ENCODE results near the gene CCDC15. TPM values are rescaled to one million over a fixed set of nuclear protein-coding genes. Genes with fewer than 3 reads are reported as not detected.

Gene CCDC15
- total and polyA plus RNA-seq, 9 donors: 0.82 to 1.9 (median 1.1) TPM

DNA sequence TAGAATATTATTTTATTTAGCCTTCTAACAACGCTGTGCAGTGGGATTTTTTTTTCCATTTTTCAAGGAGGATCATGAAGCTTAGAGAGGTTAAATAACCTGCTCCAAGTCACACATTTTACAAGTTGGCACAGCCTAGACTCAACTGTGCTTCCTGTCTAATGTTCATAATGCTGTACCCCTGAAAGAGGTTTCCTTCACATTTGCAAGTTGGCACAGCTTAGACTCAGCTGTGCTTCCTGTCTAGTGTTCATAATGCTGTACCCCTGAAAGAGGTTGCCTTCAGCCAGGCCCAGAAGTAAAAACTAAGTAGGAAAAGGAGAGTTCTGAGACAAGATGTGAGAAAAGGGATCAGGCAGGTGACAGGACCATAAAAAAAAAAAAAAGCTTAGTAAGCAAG lies 10.3 kb upstream of the CCDC15 start:
- Histone ChIP-seq H3K4me3 (no peak overlapping the region), H3K4me1 (ENCODE audit: insufficient read depth) (no peaks in the 10 kb centered on the region), H3K9me3 (no peaks in the 10 kb centered on the region), H3K27me3 (no peaks in the 10 kb centered on the region), H3K36me3 (no peaks in the 10 kb centered on the region), H3K27ac (no peak overlapping the region)
- TF ChIP-seq, protein P1, sequence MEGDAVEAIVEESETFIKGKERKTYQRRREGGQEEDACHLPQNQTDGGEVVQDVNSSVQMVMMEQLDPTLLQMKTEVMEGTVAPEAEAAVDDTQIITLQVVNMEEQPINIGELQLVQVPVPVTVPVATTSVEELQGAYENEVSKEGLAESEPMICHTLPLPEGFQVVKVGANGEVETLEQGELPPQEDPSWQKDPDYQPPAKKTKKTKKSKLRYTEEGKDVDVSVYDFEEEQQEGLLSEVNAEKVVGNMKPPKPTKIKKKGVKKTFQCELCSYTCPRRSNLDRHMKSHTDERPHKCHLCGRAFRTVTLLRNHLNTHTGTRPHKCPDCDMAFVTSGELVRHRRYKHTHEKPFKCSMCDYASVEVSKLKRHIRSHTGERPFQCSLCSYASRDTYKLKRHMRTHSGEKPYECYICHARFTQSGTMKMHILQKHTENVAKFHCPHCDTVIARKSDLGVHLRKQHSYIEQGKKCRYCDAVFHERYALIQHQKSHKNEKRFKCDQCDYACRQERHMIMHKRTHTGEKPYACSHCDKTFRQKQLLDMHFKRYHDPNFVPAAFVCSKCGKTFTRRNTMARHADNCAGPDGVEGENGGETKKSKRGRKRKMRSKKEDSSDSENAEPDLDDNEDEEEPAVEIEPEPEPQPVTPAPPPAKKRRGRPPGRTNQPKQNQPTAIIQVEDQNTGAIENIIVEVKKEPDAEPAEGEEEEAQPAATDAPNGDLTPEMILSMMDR (IDR thresholded peaks at IDR 0.05): no peak
- TF ChIP-seq POLR2A (IDR thresholded peaks at IDR 0.05): no peak
- no peak for TF ChIP-seq EP300 (IDR thresholded peaks at IDR 0.05)
- WGBS, 3 donors: 26 to 63% (median 41%) methylated on average over 1 of the region's 1 CpG
- intact Hi-C loops (cut with DNase I): loop anchor here in 1 of 4 donors (10.0 kb wide), 1 partner anchor 69 kb away; no protein-coding TSS in a partner anchor
- DNase-seq: no peak

DNA sequence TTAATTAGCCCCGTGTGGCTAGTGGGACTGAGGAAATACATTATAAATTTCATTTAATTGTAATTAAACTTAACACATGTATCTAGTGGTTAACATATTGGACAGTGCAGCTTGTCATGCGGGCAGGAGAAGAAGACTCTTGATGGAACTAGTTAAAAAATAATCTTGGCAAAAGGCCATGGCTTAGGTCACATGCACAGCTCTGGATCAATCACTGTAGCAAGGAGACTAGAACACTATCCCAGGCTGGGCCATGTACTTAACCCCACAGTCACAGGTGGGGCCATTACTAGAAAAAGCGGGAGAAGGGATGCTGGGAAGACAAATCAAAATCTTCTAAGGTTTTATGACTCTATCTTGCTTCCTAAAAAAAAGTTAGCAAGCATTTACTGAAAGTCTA lies 9.4 kb upstream of the CCDC15 start:
- Histone ChIP-seq H3K27me3 (no peaks in the 10 kb centered on the region), H3K27ac (no peak overlapping the region), H3K4me3 (no peak overlapping the region), H3K36me3 (no peaks in the 10 kb centered on the region), H3K9me3 (no peaks in the 10 kb centered on the region), H3K4me1 (ENCODE audit: insufficient read depth) (no peaks in the 10 kb centered on the region)
- intact Hi-C loops (cut with DNase I): loop anchor here in 1 of 4 donors (10.0 kb wide), 1 partner anchor 70 kb away; no protein-coding TSS in a partner anchor
- WGBS, 3 donors: 61 to 79% (median 64%) methylated on average over 3 of the region's 3 CpGs
- no peak for DNase-seq
- TF ChIP-seq POLR2A (IDR thresholded peaks at IDR 0.05) (no peak), EP300 (IDR thresholded peaks at IDR 0.05) (no peak)
- TF ChIP-seq, protein P1 (IDR thresholded peaks at IDR 0.05): no peak

DNA sequence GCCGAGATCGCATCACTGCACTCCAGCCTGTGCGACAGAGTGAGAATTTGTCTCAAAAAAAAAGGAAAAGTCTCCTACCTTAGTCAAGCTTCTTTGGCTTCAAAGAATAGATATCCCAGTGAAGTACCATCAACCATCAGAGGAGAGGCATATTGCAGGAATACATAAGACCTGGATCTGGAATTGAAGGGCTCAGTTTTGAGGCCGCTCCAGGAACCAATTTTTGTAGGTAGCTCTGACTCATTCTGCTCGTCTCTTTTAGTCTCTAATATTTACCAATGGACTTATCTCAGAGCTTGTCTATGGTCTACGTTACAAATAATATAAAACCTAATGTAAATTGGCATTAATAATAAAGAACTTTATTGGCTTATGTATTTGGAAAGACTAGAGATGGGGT lies 8.2 kb upstream of the CCDC15 start:
- WGBS, 3 donors: 64 to 77% (median 68%) methylated on average over 6 of the region's 6 CpGs
- no peak overlapping the region for H3K27ac ChIP-seq
- intact Hi-C loops (cut with DNase I): loop anchor here in 1 of 4 donors (10.0 kb wide), 1 partner anchor 71 kb away; no protein-coding TSS in a partner anchor
- no peaks in the 10 kb centered on the region for H3K4me1 ChIP-seq (ENCODE audit: insufficient read depth)
- H3K4me3 ChIP-seq: no peak overlapping the region
- no peaks in the 10 kb centered on the region for H3K36me3 ChIP-seq
- no peak for DNase-seq
- no peaks in the 10 kb centered on the region for H3K27me3 ChIP-seq
- TF ChIP-seq, protein P1 (IDR thresholded peaks at IDR 0.05): no peak
- TF ChIP-seq POLR2A (IDR thresholded peaks at IDR 0.05) (no peak), EP300 (IDR thresholded peaks at IDR 0.05) (no peak)
- no peaks in the 10 kb centered on the region for H3K9me3 ChIP-seq

DNA sequence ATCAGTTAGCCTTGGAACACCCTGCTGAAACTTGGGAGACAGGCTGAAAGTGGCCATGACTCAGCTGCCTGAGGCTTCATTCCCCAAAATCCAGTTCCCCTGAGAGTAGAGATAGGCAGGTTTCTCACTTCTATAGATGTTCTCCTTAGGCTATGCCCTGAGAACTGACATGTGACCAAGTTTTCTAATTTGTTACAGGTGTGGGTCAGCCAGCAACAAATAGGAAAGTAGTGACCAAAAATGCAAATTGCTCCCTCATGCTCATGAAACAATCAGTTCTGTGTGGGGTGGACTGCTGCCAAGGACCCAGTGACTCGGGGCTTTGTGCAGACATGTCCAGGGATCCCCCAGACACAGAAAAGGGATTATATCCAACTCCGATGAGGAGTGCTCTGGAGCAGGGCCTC lies 7.3 kb upstream of the CCDC15 start:
- H3K4me1 ChIP-seq (ENCODE audit: insufficient read depth): no peaks in the 10 kb centered on the region
- H3K27ac ChIP-seq: no peak overlapping the region
- H3K36me3 ChIP-seq: no peaks in the 10 kb centered on the region
- no peaks in the 10 kb centered on the region for H3K9me3 ChIP-seq
- DNase-seq: no peak
- intact Hi-C loops (cut with DNase I): loop anchor here in 1 of 4 donors (10.0 kb wide), 1 partner anchor 72 kb away; no protein-coding TSS in a partner anchor
- H3K27me3 ChIP-seq: no peaks in the 10 kb centered on the region
- no peak for TF ChIP-seq EP300 (IDR thresholded peaks at IDR 0.05)
- TF ChIP-seq POLR2A (IDR thresholded peaks at IDR 0.05): no peak
- TF ChIP-seq, protein P1 (IDR thresholded peaks at IDR 0.05): no peak
- no peak overlapping the region for H3K4me3 ChIP-seq
- WGBS, 3 donors: 72 to 79% (median 72%) methylated on average over 2 of the region's 2 CpGs

Measured in ovary (tissue), 9 donors.